ENCODE measurements around the gene SH3RF3.

SH3RF3 gene

DNA sequence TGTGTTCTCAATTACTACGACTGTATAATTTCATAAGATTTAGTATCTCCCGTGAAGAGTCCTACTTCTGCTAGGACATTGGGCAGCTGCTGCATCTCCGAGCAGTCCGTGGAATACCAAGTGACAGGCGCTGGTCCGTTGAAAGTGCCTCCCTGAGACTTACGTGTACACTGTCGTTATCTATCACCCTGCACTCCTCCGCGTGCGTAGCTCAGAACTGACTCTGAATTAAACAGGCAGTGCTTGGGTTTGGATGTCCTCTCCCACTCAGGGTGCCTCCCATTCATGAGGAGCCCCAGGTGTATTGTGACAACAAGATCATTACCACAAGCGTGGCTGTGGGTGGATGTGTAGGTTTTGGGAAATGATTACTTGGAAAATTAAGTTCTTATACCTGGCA, 148.4 kb downstream of the SH3RF3 start:
- DNase-seq (ENCODE audit: low read depth in 2 of 2, low spot score in 1 of 2), result no peak

DNA sequence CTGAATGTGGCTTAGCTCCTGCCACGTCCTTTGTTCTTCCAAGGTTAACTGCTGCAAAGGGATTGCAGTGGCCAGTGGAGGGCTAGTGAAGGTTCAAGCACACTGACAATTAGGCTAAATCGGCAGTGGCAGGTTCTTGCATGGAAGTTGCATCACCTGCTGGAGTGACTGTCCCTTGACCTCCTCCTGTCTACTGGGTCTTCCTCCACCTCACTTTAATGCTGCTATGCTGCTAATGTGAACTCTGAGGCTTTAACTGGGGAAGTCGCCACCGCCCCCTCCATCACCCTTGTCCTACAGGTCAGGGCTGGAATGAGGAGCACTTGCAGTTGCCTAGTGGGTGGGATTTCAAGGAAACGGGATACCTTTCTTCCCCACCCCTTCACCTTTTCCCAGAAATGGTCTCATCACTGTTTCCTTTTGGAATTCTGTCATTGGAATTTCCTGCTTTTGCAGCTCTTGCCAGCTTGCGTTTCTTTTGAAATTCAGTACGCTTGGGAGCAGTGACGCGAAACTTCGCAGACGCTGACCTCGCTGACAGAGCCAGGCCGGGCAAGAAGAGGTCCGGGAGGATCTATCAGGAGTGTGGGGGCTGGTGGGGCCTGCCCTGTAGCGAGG, 150.3 kb downstream of the SH3RF3 start:
- DNase-seq (ENCODE audit: low read depth in 2 of 2, low spot score in 1 of 2), result no peak

DNA sequence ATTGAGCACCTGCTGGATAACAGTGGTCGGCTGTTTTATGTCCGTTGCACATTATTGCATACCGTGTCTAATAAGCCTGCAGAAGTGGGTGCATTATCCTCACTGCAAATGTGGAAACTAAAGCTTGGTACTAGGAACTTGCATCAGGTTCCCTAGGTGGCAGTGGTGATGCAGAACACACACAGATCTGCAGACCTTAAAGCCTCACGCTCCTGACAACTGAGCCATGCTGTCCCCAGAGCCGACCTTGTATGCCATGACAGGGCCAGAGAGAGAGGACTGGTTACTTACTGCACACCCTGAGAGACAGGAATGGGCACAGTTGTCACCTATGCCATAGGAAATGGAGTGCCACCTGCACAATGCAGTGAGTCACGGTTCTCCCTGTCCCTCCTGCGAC, 151.8 kb downstream of the SH3RF3 start:
- DNase-seq (ENCODE audit: low read depth in 2 of 2, low spot score in 1 of 2), result no peak

DNA sequence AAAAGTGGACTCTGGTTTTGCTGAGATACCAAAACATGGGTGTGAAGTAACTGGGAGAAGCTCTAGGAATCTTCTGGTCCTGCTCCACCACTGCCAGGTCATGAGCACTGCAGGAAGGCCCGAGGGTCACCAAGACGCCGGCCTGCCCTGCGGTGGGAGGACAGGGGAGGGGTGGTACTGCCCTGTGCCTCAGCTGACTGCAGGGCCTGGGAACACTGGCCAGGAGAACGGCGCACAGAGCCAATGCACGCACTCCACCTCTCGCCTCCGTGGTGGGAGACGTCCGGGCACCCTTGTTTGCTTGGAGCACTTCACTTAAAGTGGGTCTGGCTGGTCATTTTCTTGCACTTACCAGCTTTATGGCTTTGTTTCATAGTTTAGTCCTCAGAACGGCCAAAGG, 153.4 kb downstream of the SH3RF3 start:
- no peak for DNase-seq (ENCODE audit: low read depth in 2 of 2, low spot score in 1 of 2)

DNA sequence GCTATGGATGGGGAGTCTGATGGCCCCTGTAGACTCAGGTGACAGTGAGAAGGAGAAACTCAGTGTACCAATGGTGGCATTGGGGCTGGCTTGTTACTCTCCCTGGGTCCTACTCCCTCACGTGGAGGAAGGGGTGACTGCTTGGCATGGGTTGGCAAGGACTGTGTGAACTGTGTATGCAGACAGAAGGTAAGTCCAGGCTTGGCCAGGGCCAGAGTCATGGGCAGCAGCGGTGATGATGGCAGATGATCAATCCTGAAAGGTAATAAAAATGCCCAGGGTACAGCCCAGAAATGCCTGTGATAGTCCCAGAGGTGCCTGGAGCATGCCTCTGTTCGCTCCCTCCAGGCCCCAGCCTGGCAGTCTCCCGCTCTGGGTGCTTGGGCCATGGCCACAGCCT, 153.9 kb downstream of the SH3RF3 start:
- DNase-seq (ENCODE audit: low read depth in 2 of 2, low spot score in 1 of 2), result no peak

DNA sequence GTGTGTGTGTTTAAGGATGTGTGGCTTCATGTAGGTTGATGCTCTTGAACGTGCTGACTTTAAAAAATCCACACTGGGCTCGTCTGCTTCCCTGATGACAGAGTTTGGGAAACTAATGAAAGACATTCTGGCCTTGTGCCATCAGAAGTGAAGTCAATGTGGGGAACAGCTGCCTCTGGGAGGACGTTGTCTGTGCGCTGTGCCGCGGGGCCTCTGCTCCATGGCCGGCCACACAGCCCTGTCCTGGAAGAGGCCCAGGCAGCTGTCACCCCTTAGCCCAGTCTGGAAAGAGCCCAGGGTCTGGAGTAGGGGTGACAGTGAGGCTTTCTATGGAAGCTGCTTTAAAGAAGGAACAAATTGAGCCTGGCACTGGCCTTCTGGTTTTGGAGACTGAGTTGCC, 155.8 kb downstream of the SH3RF3 start:
- DNase-seq (ENCODE audit: low read depth in 2 of 2, low spot score in 1 of 2), result no peak

DNA sequence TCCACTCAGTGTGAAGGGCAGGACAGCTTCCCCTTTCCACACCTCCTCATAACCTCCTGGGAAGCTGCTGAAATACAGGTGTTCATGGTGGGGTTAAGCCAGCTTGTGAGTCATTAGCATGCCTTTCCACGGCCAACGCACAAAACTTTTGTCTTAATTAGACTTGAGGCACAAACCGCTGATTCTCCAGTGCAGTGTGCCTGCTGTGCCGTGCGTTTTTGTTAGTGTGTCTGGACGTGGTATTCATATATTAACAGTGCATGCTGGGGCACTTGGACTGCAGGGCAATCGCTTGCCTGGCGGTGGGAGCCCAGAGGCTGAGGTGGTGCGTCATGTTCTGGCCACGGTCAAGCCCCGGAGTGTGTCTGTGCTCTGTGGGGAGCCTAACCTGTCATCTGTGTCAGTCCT, 156.2 kb downstream of the SH3RF3 start:
- DNase-seq (ENCODE audit: low read depth in 2 of 2, low spot score in 1 of 2), result no peak

DNA sequence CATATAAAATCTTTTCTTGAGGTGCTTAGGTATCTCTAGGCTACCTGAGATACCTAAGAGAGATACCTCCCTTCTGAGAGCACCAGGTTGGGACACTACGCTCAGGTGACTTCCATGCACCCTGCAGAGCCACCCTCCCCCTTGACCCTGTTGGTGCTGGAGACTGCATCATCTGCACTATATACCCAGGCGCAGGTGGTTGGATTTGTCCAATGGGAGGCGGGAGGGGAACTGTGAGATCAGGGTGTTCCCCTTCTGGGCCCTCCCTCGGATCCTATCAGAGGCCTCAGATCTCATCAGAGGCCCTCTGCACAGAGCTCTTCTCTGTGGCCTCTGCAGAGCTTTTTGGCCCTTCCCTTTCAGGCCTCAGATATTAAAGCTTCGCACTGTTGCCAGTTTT, 158.4 kb downstream of the SH3RF3 start:
- DNase-seq (ENCODE audit: low read depth in 2 of 2, low spot score in 1 of 2), result no peak

DNA sequence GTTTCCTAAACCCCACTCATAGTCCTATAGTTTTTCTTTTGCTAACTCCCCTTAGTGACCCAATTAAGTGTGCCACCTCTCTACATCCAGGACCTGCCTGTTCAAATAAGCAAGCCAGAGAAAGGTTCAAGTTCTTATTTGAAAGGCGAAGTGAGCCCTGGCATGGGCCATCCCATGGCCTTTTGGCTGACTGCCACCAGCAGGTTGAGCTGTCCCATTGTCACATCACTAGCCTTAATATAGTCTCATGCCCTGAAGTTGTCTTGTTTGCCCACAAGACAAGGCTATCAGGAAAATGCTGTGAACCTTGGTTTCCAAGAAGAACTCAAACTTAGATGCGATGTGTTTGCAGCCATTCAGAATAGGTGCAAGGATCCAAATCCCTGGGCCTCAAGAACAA, 158.8 kb downstream of the SH3RF3 start:
- DNase-seq (ENCODE audit: low read depth in 2 of 2, low spot score in 1 of 2), result no peak

DNA sequence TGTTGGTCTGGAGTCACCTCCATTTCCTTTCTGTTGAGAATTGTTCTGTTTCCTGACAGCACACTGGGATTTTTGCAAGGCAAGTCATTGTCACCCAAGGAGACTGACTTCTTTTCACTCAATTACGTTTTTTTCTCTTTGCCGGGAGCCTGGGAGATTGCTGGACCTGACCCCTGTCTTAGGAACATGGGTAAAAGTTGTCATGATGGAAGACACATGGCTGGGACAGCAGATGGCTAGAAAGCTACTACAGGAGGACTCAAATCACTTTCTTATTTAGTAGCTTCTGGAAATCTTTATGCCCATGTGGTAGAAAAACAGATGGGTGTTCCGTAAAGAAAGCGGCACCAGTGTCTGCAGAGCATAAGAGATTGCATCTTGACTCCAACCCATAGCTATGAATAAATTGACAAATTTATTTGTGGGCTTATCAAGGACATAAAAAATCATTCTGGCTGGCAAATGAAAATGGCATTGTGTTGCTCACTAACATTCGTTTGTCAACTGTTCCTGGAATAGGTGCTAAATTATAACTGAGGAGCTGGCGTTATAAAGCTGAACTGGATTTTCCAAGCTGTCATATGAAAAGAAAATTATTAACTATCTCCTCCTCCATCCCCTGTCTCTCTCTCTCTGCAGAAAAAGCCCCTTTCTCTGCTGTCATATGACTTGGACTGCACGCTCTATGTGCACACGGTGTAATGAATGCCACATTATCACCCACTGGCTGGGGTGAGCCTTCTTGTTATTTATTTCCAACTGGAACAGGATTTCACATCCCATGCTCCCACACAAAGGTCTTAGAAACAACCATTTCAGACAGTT, 159.8 kb downstream of the SH3RF3 start:
- DNase-seq (ENCODE audit: low read depth in 2 of 2, low spot score in 1 of 2), result no peak

DNA sequence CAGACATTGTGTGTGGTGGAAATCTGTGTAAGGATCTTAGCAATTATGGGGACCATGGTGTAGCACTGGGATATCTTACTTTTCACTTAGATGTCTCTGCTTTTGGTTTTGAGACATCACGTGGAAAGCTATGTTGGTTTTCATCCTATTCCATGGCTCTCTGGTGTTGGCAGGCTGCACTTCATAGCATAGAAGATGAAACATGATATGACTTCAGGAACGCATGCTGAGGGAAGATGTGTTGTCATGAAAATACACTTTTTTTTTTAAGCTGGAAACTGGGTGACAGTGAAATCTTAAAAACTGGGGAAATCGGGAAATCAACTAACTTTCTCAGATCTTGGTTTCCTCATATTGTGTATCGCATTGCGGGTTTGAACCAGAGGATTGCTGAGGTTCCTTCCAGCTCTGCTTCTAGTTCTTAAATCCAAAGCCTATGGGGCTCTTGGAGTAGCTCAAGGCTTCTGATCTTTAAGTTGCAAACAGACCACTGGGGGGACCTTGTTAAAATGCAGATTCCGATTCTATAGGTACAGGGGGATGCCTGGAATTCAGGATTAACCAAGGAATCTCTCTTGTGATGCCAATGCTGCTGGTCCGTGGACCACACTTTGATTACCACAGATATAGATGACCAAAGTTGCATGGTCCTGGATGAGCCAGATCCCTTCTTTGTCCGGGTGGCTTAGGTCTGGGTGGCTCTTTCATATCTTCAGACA, 160.7 kb downstream of the SH3RF3 start:
- no peak for DNase-seq (ENCODE audit: low read depth in 2 of 2, low spot score in 1 of 2)

DNA sequence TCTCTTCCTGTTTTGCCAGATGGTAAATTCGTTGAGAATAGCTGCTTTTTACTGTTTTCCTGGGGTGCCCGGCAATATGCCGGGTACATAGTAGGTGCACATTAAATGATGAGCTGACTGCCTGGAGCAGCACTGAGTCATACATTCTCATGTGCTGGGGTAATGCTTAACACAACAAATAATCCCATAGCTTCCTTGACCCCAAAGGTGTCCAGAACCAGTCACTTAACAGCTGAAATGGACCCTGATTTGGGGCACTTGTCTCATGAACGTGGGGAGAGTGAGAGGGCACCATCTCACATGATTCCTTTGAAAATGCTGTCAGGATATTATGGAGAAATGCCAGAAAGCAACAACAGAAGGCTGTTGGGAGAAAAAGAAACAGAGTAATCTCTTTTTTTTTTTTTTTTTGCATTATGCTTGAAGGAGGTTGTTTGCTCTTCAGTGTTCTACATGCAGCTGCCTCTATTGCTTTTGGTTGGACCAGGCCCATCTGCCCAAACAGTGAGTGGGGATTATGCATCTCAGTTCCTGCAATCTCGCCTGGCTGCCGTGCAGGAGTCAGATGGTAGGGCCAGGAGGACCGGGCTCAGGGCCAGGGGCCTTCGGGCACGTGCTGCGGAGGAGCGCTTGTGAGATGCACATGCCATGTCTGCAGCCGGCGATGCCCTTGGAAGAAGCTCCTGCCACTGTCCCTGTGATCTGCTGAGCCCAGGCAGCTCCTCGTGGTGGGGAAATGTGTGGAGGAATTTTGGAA, 162.1 kb downstream of the SH3RF3 start:
- no peak for DNase-seq (ENCODE audit: low read depth in 2 of 2, low spot score in 1 of 2)

DNA sequence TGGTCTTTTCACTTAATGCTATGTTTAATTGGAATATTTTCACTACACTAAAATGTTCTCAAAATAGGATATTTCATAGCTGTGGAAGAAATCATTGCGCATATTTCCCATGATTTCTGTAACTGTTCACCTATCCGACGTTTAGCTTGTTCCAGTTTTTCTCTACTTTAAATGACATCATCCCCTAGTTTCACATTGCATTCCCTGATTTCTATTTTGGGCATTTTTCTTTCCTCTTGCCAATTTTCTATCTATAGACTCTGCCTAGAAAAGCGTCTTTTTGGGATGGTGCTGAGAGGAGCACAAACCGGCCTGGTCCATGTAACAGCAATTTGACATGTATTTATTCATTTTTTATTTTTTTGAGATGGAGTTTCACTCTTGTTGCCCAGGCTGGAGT, 163.4 kb downstream of the SH3RF3 start:
- DNase-seq (ENCODE audit: low read depth in 2 of 2, low spot score in 1 of 2), result no peak

DNA sequence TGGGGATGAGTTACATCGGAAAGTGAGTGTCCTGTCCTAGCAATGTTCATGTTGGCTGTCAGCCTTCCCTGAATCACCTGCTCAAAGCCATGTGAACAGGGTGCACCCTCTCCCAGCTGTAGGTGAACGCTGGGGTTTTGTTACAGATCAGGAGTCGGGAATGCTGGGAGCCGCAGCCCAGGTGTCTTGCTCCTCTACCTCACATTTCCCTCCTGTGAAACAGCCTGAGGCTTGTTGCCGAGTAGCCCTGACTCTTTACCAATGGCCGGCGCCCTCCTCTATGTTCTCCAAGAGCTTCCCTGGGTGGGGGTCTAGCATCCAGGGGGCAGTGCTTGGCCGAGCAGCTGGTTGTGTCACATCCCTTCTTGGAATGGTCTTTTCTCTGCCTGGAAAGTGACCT, 164.7 kb downstream of the SH3RF3 start:
- DNase-seq (ENCODE audit: low read depth in 2 of 2, low spot score in 1 of 2), result no peak

DNA sequence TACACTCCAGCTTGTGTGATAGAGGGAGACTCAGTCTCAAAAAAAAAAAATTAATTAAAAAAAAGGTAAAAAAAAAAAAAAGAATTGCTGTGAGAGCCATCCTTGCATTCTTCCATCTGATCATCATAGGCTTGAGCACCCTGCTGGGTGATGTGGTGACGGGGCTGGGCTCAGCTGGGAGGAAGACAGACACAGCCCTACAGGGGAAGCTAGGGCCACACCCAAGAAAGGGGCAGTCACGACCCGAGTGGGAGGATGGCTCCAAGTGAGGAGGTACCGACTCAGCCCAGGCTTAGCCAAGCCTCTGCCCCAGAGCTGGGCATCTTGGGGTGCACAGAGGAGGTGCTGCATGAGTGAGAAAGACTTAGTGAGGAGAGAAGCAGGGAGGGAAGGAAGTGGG, 165.5 kb downstream of the SH3RF3 start:
- DNase-seq (ENCODE audit: low read depth in 2 of 2, low spot score in 1 of 2), result no peak

DNA sequence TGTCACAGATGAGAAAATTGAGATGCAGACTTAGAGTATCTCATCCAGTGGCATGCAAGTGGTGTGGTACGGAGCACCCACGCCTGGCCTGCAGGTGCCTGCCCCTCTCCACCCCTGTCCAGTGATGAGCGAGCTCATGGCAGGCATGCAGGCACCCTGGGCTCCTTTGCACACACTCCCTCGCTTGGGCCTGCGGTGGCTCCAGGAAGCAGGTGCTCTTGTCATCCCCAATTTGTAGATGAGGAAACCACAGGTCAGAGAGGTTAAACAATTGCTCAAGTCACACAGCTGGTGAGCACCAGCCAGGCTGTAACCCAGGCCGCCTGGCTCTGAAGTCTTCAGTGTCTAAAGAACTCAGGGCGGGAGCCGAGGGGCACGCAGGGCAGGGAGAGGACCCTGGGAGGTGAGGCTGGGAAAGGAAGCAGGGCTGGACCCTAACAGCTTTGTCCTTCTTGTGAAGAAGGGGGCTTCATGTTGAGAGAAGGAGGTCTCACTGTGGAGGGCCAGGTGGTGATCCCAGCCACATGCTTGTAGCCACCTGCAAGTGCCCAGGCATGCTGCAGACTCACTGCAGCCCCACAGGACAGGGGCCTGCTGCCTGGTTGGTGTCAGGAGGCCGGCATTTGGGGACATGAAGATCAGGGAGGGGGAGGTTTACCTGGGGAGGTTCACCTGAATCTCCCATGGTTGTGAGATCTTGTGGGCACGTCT, 166.2 kb downstream of the SH3RF3 start:
- no peak for DNase-seq (ENCODE audit: low read depth in 2 of 2, low spot score in 1 of 2)

DNA sequence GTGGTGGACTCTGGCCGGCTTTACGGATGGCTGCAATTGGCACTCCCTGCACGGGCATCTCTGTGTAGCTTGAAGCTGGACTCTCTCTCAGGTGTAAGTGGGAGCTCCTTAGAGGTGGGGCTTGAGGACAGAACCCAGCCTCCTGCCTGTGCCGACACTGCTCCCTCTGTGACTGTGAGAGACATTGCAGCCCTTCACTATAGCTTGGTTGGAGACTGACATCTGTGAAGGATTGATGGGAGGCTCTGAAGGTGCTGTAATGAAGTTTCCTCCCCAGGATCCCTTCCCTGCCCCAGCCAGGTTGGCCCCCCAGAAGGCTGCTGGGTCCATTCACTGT, 166.7 kb downstream of the SH3RF3 start:
- no peak for DNase-seq (ENCODE audit: low read depth in 2 of 2, low spot score in 1 of 2)

DNA sequence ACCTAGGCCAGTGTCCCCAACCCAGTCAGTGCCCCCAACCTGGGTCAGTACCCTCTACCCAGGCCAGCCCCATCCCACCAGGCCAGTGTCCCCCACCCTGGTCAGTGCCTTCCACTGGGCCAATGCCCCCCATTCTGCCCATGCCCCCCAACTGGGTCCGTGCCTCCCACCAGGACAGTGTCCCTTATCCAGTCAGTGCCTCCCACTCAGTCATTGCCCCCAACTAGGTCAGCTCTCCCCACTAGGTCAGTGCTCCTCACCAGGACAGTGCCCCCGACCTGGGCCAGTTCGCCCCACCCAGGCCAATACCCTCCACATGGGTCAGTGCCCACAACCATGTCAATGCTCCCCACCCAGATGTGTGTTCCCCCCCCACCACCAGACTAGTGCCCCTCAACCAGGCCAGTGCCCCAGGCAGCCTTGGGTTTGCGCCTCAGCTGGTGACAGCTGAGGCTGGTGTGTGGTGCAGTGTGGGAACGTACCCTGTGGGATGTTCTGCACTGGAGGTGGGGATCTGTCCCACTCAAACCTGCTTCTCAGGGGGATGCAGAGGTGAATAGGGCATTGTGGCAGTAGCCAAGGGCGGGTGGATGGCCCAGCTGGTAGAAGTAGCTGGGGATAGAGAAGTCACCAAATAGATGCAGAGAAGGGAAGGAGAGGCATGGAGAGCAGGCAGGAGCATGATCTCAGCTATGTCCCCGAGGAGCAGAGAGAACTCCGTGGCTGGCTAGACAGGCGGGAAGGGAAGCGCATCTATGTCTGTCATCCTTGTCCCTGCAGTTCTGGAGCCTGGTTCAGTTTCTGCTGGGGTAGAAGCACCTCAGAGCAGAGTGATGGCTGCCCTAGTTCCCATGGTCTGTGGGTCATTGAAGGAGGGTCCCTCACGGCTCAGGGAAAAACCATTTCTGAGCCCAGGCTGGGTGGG, 168.8 kb downstream of the SH3RF3 start:
- no peak for DNase-seq (ENCODE audit: low read depth in 2 of 2, low spot score in 1 of 2)

DNA sequence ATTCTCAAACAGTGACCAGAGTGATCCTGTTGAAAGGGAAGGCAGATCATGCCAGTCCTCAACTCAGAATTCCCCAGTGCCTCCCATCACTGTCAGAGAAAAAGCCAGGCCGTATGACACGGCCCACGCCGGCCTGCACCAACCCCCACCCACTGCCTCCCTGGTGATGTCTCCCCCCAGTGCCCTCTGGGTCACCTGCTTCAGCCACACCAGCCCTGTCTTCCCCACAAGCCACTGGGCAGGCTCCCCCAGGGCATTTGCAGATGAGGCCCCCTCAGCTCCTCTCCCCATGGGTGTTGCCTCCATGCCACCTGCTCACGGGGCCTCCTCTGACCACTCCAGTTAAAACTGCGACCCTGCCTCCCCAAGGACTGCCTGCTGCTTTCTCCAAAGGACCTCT, 169.8 kb downstream of the SH3RF3 start:
- DNase-seq (ENCODE audit: low read depth in 2 of 2, low spot score in 1 of 2), result no peak

DNA sequence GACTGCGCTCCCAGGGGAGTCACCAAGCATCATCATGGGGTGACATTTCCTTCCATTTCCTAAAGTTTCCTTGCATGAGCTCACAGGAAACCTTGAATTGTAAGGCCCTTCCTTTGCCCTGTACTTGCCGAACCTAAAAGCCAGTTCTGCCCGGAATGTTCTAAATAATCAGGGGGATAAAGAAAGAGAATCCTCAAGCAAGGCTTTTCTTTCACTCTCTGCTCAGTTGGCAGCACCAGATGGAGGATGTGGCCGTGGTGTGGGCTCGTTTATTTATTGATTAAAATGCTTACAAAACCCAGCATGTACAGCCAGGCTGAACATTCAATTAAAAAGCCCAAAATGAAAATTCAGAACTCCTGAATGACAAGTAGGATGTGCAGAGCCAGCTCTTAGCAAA, 170.5 kb downstream of the SH3RF3 start:
- no peak for DNase-seq (ENCODE audit: low read depth in 2 of 2, low spot score in 1 of 2)

Measured in stimulated activated CD8-positive, alpha-beta memory T cell treated with anti-CD3 and anti-CD28 coated beads, Interleukin-4, amount 100 ng/mL, for 4 hours (primary cell).